HCT116 (cell line): ENCODE data around the gene ATXN2. TPM values are rescaled to one million over a fixed set of nuclear protein-coding genes. Genes with fewer than 3 reads are reported as not detected.

ENCODE experiments used
- ATAC-seq: fragments of 200-7000 bp; cut with Tn5 transposase; 2 replicates; pipeline ENCODE4 v1.9.1; 2020; ENCODE audit warnings: mild to moderate bottlenecking, moderate library complexity
- BruUV-seq: library from RNA; stranded (reverse); fragments of 400-500 nt; replicated peaks from 2 replicates; lab custom pipeline; 2021; lab: Mats Ljungman, UMichigan
- CTCF ChIA-PET: fragments of 300-600 bp; sonication (Branson Sonifier 250); formaldehyde crosslinking; loops from one replicate; lab custom pipeline; 2021; ENCODE audit warnings: antibody characterized with exemption; lab: Charles Lee
- POLR2A ChIA-PET: fragments of 300-600, 350-600 bp; sonication (Branson Sonifier 250); formaldehyde crosslinking; loops from one replicate; lab custom pipeline; 2021; ENCODE audit warnings: antibody characterized with exemption; lab: Charles Lee
- RAD21 ChIA-PET, 2 experiments: fragments of 300-600 bp; sonication (Branson Sonifier 250); formaldehyde crosslinking; loops; one replicate each; lab custom pipeline; 2023; ENCODE audit warnings: low total read pairs in 2 of 2; ENCODE audit not compliant: uncharacterized antibody in 2 of 2, unreplicated experiment in 2 of 2, low non-redundant PET in 1 of 2; lab: Charles Lee
- DNase-seq: peaks from one replicate; pipeline ENCODE4 v3.0.0-alpha.2; 2010; ENCODE audit warnings: low read depth, low spot score
- H2AFZ ChIP-seq: fragments of 200-600 bp; shearing (Covaris generic), sonication (generic); 2 replicates; pipeline ENCODE4 v1.6.1; 2017; ENCODE audit warnings: low read depth, mixed run types, mixed read lengths, antibody characterized with exemption, low read length; ENCODE audit not compliant: poor library complexity, severe bottlenecking
- H3K27ac ChIP-seq: 2 replicates; pipeline ENCODE4 v1.5.1; 2012; ENCODE audit warnings: low read depth, low read length
- H3K27me3 ChIP-seq: fragments of 200-600 bp; sonication (generic); 2 replicates; pipeline ENCODE4 v1.6.1; 2016; ENCODE audit warnings: mixed run types, low read length, mixed read lengths; ENCODE audit not compliant: insufficient read depth
- H3K36me3 ChIP-seq, 2 experiments: fragments of 200-500 bp in 1 of 2; fragments of 200-600 bp in 1 of 2; sonication (Bioruptor generic) in 1 of 2; sonication (generic) in 1 of 2; 2 replicates each; pipeline versions ENCODE4 v1.5.1 to v1.6.1; 2014 to 2016; ENCODE audit warnings: low read length in 2 of 2, inconsistent platforms in 1 of 2, mixed read lengths in 1 of 2, mixed run types in 1 of 2; ENCODE audit not compliant: insufficient read depth in 2 of 2, control insufficient read depth in 1 of 2
- H3K4me1 ChIP-seq, 2 experiments: fragments of 200-600 bp in 1 of 2; sonication (generic) in 1 of 2; 2 replicates each; pipeline versions ENCODE4 v1.5.1 to v1.6.1; 2012 to 2017; ENCODE audit warnings: low read length in 2 of 2, inconsistent platforms in 1 of 2, mild to moderate bottlenecking in 1 of 2, mixed read lengths in 1 of 2, mixed run types in 1 of 2, moderate library complexity in 1 of 2; ENCODE audit not compliant: insufficient read depth in 2 of 2, control insufficient read depth in 1 of 2
- H3K4me2 ChIP-seq: fragments of 200-600 bp; sonication (generic); 2 replicates; pipeline ENCODE4 v1.6.1; 2017; ENCODE audit warnings: mixed run types, low read length, mixed read lengths
- H3K4me3 ChIP-seq, 2 experiments: fragments of 200-600 bp in 1 of 2; sonication (generic) in 1 of 2; replicated peaks in 1 of 2; 2 replicates each; pipeline ENCODE4 v1.5.1; 2011 to 2016; ENCODE audit warnings: low read length in 2 of 2, control low read depth in 1 of 2, low read depth in 1 of 2, mild to moderate bottlenecking in 1 of 2, mixed read lengths in 1 of 2, mixed run types in 1 of 2
- H3K79me2 ChIP-seq: fragments of 200-600 bp; sonication (generic); 2 replicates; pipeline ENCODE4 v1.6.1; 2017; ENCODE audit warnings: mild to moderate bottlenecking, mixed run types, low read length, moderate library complexity, mixed read lengths; ENCODE audit not compliant: insufficient read depth
- H3K9ac ChIP-seq: fragments of 200-600 bp; sonication (generic); 2 replicates; pipeline ENCODE4 v1.6.1; 2016; ENCODE audit warnings: low read length, mixed read lengths
- H3K9me2 ChIP-seq: fragments of 200-600 bp; sonication (generic), shearing (Covaris generic); 2 replicates; pipeline ENCODE4 v1.6.1; 2017; ENCODE audit warnings: mixed run types, mild to moderate bottlenecking, moderate library complexity; ENCODE audit not compliant: insufficient read depth
- H3K9me3 ChIP-seq, 2 experiments: fragments of 200-500 bp in 1 of 2; fragments of 200-600 bp in 1 of 2; sonication (Bioruptor generic) in 1 of 2; sonication (generic) in 1 of 2; 2 replicates each; pipeline ENCODE4 v1.6.1; 2014 to 2017; ENCODE audit warnings: low read length in 2 of 2, mixed read lengths in 2 of 2, inconsistent platforms in 1 of 2, low read depth in 1 of 2, mild to moderate bottlenecking in 1 of 2, mixed run types in 1 of 2, moderate library complexity in 1 of 2; ENCODE audit not compliant: control insufficient read depth in 1 of 2, insufficient read depth in 1 of 2
- H4K20me1 ChIP-seq: fragments of 200-600 bp; sonication (generic), shearing (Covaris generic); 2 replicates; pipeline ENCODE4 v1.6.1; 2017; ENCODE audit warnings: mixed run types, mild to moderate bottlenecking, moderate library complexity; ENCODE audit not compliant: insufficient read depth
- ATF3 ChIP-seq: IDR thresholded peaks from 2 replicates; pipeline ENCODE4 v1.6.1; 2012
- CBX3 ChIP-seq: IDR thresholded peaks from 2 replicates; pipeline ENCODE4 v1.6.1; 2012; ENCODE audit warnings: low read depth
- CEBPB ChIP-seq: IDR thresholded peaks from 2 replicates; pipeline ENCODE4 v1.6.1; 2012; ENCODE audit warnings: low read depth
- CTCF ChIP-seq, 3 experiments: fragments of 200-600 bp in 1 of 3; sonication (generic) in 1 of 3; IDR thresholded peaks in 2 of 3; conservative IDR thresholded peaks in 1 of 3; 2 replicates each; pipeline ENCODE4 v1.5.1; 2012 to 2017; ENCODE audit warnings: low read depth in 2 of 3, low read length in 2 of 3, antibody characterized with exemption in 1 of 3, borderline replicate concordance in 1 of 3, control low read depth in 1 of 3, mild to moderate bottlenecking in 1 of 3, mixed read lengths in 1 of 3, mixed run types in 1 of 3, moderate library complexity in 1 of 3; ENCODE audit not compliant: insufficient read depth in 1 of 3
- EGR1 ChIP-seq: IDR thresholded peaks from 2 replicates; pipeline ENCODE4 v1.6.1; 2012; ENCODE audit warnings: low read depth
- EZH2phosphoT487 ChIP-seq: fragments of 200-600 bp; IDR thresholded peaks from 2 replicates; pipeline ENCODE4 v1.6.1; 2018; ENCODE audit warnings: antibody characterized with exemption, borderline replicate concordance
- FOSL1 ChIP-seq: IDR thresholded peaks from 2 replicates; pipeline ENCODE4 v1.6.1; 2012; ENCODE audit warnings: low read depth
- JUND ChIP-seq: IDR thresholded peaks from 2 replicates; pipeline ENCODE4 v1.6.1; 2012
- MAX ChIP-seq: IDR thresholded peaks from 2 replicates; pipeline ENCODE4 v1.6.1; 2012
- POLR2A ChIP-seq: IDR thresholded peaks from 2 replicates; pipeline ENCODE4 v1.7.0; 2011; ENCODE audit warnings: borderline replicate concordance; ENCODE audit not compliant: insufficient read depth, insufficient read length; ENCODE audit errors: extremely low read depth
- POLR2AphosphoS5 ChIP-seq: IDR thresholded peaks from 2 replicates; pipeline ENCODE4 v1.6.1; 2011; ENCODE audit warnings: mild to moderate bottlenecking, low read depth, low read length, moderate library complexity
- RAD21 ChIP-seq: IDR thresholded peaks from 2 replicates; pipeline ENCODE4 v1.6.1; 2012; ENCODE audit warnings: low read depth, mild to moderate bottlenecking
- REST ChIP-seq: IDR thresholded peaks from 2 replicates; pipeline ENCODE4 v1.6.1; 2012; ENCODE audit warnings: low read depth
- SIN3A ChIP-seq: IDR thresholded peaks from 2 replicates; pipeline ENCODE4 v1.6.1; 2012; ENCODE audit warnings: low read depth
- SP1 ChIP-seq: IDR thresholded peaks from 2 replicates; pipeline ENCODE4 v1.6.1; 2012; ENCODE audit warnings: low read depth
- SRF ChIP-seq: IDR thresholded peaks from 2 replicates; pipeline ENCODE4 v1.6.1; 2012; ENCODE audit warnings: low read depth
- TCF7L2 ChIP-seq: IDR thresholded peaks from 2 replicates; pipeline ENCODE4 v1.7.0; 2011; ENCODE audit warnings: borderline replicate concordance, inconsistent platforms; ENCODE audit not compliant: insufficient read depth, insufficient read length; ENCODE audit errors: extremely low read depth
- YY1 ChIP-seq: IDR thresholded peaks from 2 replicates; pipeline ENCODE4 v1.6.1; 2011; ENCODE audit warnings: low read length, low read depth, moderate library complexity, mild to moderate bottlenecking; ENCODE audit not compliant: insufficient replicate concordance; ENCODE audit errors: extremely low read depth
- ZFX ChIP-seq: fragments of 450-650 bp; IDR thresholded peaks from 2 replicates; pipeline ENCODE4 v1.6.1; 2017
- ZNF274 ChIP-seq: fragments of 200-500 bp; sonication (Bioruptor generic); IDR thresholded peaks from 2 replicates; pipeline ENCODE4 v1.6.1; 2014; ENCODE audit warnings: mild to moderate bottlenecking, low read depth, low read length, inconsistent platforms
- intact Hi-C: fragments of 100-400 bp; cut with micrococcal nuclease; formaldehyde crosslinking; loops from 2 replicates; pipeline ENCODE4 v1.10.0; 2022
- total RNA-seq: library from RNA; stranded (reverse); gene quantifications from one replicate; pipeline ENCODE4 v1.2.1, GENCODE V29; 2021; ENCODE audit not compliant: unreplicated experiment

Gene ATXN2
- total RNA-seq, 1 experiment from 2014 or later, result 72.7 TPM

- no peaks in the 10 kb centered on the region for H4K20me1 ChIP-seq
These were observed 28.8 kb downstream of the ATXN2 start for GRCh38 chr12:111570084-111570961.

More at GRCh38 chr12:111570084-111570961, 28.8 kb downstream of the ATXN2 start:
- Histone ChIP-seq H3K27me3 (no peaks in the 10 kb centered on the region), H3K27ac (peak overlapping the region; percentile 48; the same call in 1 of the 2 replicates), H3K36me3 (no peaks in the 10 kb centered on the region), H2AFZ (no peak overlapping the region), H3K4me1 (peaks cover 26 to 45% of the 10 kb centered on the region in 2 experiments), H3K4me2 (peak overlapping the region; percentile 80), H3K9ac (peak overlapping the region; percentile 52), H3K4me3 (peak overlapping the region; percentile 4 to 44), H3K79me2 (peaks cover 91% of the 10 kb centered on the region), H3K9me2 (no peaks in the 10 kb centered on the region), H3K9me3 (no peaks in the 10 kb centered on the region)
- ATAC-seq (peak; percentile 90), DNase-seq (peak; percentile 70)
- TF ChIP-seq TCF7L2, result no peak
- TF ChIP-seq FOSL1, result peak; percentile 78
- no peak for TF ChIP-seq ZFX
- TF ChIP-seq JUND, result peak; percentile 84
- TF ChIP-seq REST, result no peak
- no peak for TF ChIP-seq ZNF274
- TF ChIP-seq EGR1, result 0 out of 2 replicates have a peak, but pooled peaks have one; percentile 34
- peak; percentile 33 for TF ChIP-seq POLR2AphosphoS5
- no peak for TF ChIP-seq ATF3
- TF ChIP-seq POLR2A, result no peak
- no peak for TF ChIP-seq CEBPB
- peak; percentile 78; the same call in 1 of the 2 replicates for TF ChIP-seq CBX3
- no peak; the same call in 1 of the 2 replicates for TF ChIP-seq SIN3A
- no peak for TF ChIP-seq YY1
- TF ChIP-seq CTCF (IDR thresholded peaks at IDR 0.05 in 2 of 3, conservative IDR thresholded peaks at IDR 0.05 in 1 of 3; ENCODE audit: borderline replicate concordance in 1 of 3, insufficient read depth in 1 of 3, low read depth in 2 of 3, low read length in 2 of 3), result no peak
- TF ChIP-seq SRF, result 0 out of 2 replicates have a peak, but pooled peaks have one; percentile 43
- TF ChIP-seq MAX, result peak; percentile 58
- TF ChIP-seq SP1, result peak; percentile 86
- no peak for TF ChIP-seq EZH2phosphoT487
- 0 out of 2 replicates have a peak, but pooled peaks have one; percentile 2 for TF ChIP-seq RAD21
- POLR2A ChIA-PET, result no interaction called here
- RAD21 ChIA-PET, result no interaction called here
- no TSS peak for BruUV-seq
- CTCF ChIA-PET, result no interaction called here
- intact Hi-C loops, result no loop called here
